ENCODE results near the gene CHAC1.

GRCh38 chr15:40942337-40942854 is 10.9 kb upstream of the CHAC1 start:
- TF ChIP-seq CTCF (conservative IDR thresholded peaks at IDR 0.05 in 1 of 2, IDR thresholded peaks at IDR 0.05 in 1 of 2; ENCODE audit: low read depth in 1 of 2, low read length in 2 of 2) (no peak), EZH2 (IDR thresholded peaks at IDR 0.05; ENCODE audit: low read length, missing control alignments) (no peak)

Data from fibroblast of lung (primary cell).